T-helper 22 cell (primary cell): ENCODE measurements around the gene GDE1.

Experiments used
- DNase-seq: peaks from one replicate; pipeline ENCODE4 v3.0.0-alpha.2; 2020; ENCODE audit warnings: low read depth

The GDE1 gene

GRCh38 chr16:19486051-19486450, 35.8 kb downstream of the GDE1 start:
- DNase-seq, result no peak

GRCh38 chr16:19485611-19486010, 36.3 kb downstream of the GDE1 start:
- DNase-seq, result no peak

GRCh38 chr16:19484096-19484495, 37.8 kb downstream of the GDE1 start:
- no peak for DNase-seq

- no peak for DNase-seq
Measured at GRCh38 chr16:19482291-19482690, 39.6 kb downstream of the GDE1 start.

- DNase-seq, result no peak
Measured at GRCh38 chr16:19481769-19482168, 40.1 kb downstream of the GDE1 start.

GRCh38 chr16:19481296-19481695, 40.6 kb downstream of the GDE1 start:
- DNase-seq, result no peak

GRCh38 chr16:19479302-19479721, 42.6 kb downstream of the GDE1 start:
- DNase-seq, result no peak

GRCh38 chr16:19478505-19478904, 43.4 kb downstream of the GDE1 start:
- DNase-seq, result no peak

- no peak for DNase-seq
Measured at GRCh38 chr16:19474617-19475016, 47.3 kb downstream of the GDE1 start.

- no peak for DNase-seq
Measured at GRCh38 chr16:19472482-19472881, 49.4 kb downstream of the GDE1 start.

- DNase-seq, result no peak
Measured at GRCh38 chr16:19468300-19468699, 53.6 kb downstream of the GDE1 start.

GRCh38 chr16:19463468-19464315, 58.2 kb downstream of the GDE1 start:
- no peak for DNase-seq

- DNase-seq, result no peak
Measured at GRCh38 chr16:19460397-19460796, 61.5 kb downstream of the GDE1 start.

- no peak for DNase-seq
Measured at GRCh38 chr16:19458722-19459379, 63.0 kb downstream of the GDE1 start.
